HepG2 (cell line): ENCODE results near the gene ANKRD13D. TPM values are rescaled to one million over a fixed set of nuclear protein-coding genes. Genes with fewer than 3 reads are reported as not detected.
A peak's percentile ranks its signal among the peaks of the same experiment; 100 is the strongest.

Experiments used
- CHD4 ChIP-seq: fragments of 200-600 bp; sonication (generic); IDR thresholded peaks from 2 replicates; pipeline ENCODE4 v1.7.0; 2017; ENCODE audit warnings: mild to moderate bottlenecking, low read length, borderline replicate concordance
- JDP2 ChIP-seq: sonication (generic); formaldehyde crosslinking; IDR thresholded peaks from 2 replicates; pipeline ENCODE4 v1.8.1; 2022; ENCODE audit warnings: missing genetic modification reagents, borderline replicate concordance
- KAT2B ChIP-seq: fragments of 150-350 bp; IDR thresholded peaks from 2 replicates; pipeline ENCODE4 v1.6.1; 2014; ENCODE audit warnings: low read depth, low read length, borderline replicate concordance
- RARA ChIP-seq: IDR thresholded peaks from 2 replicates; pipeline ENCODE4 v1.6.1; 2016; ENCODE audit warnings: missing genetic modification reagents, missing compliant biosample characterization
- RBFOX2 ChIP-seq: fragments of 200-400 bp; formaldehyde crosslinking; IDR thresholded peaks from 2 replicates; pipeline ENCODE4 v1.6.1; 2017; ENCODE audit warnings: low read depth, mild to moderate bottlenecking, low read length
- SMAD3 ChIP-seq: sonication (generic); formaldehyde crosslinking; IDR thresholded peaks from 2 replicates; pipeline ENCODE4 v1.4.0; 2020; ENCODE audit warnings: missing genetic modification reagents
- SNAPC5 ChIP-seq: sonication (generic); formaldehyde crosslinking; IDR thresholded peaks from 2 replicates; pipeline ENCODE4 v1.8.1; 2023; ENCODE audit warnings: mild to moderate bottlenecking, missing genetic modification reagents, borderline replicate concordance
- ZMYM3 ChIP-seq: sonication (generic); formaldehyde crosslinking; IDR thresholded peaks from 2 replicates; pipeline ENCODE4 v1.5.1; 2020; ENCODE audit warnings: mild to moderate bottlenecking, missing genetic modification reagents
- ZNF430 ChIP-seq: sonication (generic); formaldehyde crosslinking; IDR thresholded peaks from 2 replicates; pipeline ENCODE4 v1.9.0; 2021; ENCODE audit warnings: mild to moderate bottlenecking, missing genetic modification reagents
- ZNF546 ChIP-seq: sonication (generic); formaldehyde crosslinking; conservative IDR thresholded peaks from 2 replicates; pipeline ENCODE4 v1.8.1; 2023; ENCODE audit warnings: mild to moderate bottlenecking, missing genetic modification reagents
- polyA plus RNA-seq, 8 experiments: library from polyadenylated mRNA; depleted of rRNA in 3 of 8; stranded (reverse) in 7 of 8; unstranded in 1 of 8; fragments of >200 nt; fragmentation: Illumina TruSeq in 4 of 8; extraction: Trizol in 4 of 8; gene quantifications; 2 replicates each; pipeline versions ENCODE4 v1.2.1 to v1.2.3, GENCODE V29; 2011 to 2016; ENCODE audit warnings: low read depth in 4 of 8, missing spikeins in 1 of 8, mixed read lengths in 1 of 8; ENCODE audit not compliant: insufficient read depth in 1 of 8
- total RNA-seq, 5 experiments: library from RNA; depleted of rRNA; stranded (reverse); fragments of >200 nt; fragmentation: Illumina TruSeq; extraction: Trizol; gene quantifications; 2 replicates each; pipeline ENCODE4 v1.2.3, GENCODE V29; 2016; ENCODE audit warnings: low read depth in 1 of 5
- TF ChIP-seq, protein P1 (sequence below): sonication (generic); formaldehyde crosslinking; IDR thresholded peaks from 2 replicates; pipeline ENCODE4 v1.4.0; 2020; ENCODE audit warnings: missing genetic modification reagents
- TF ChIP-seq, protein P2 (sequence below): sonication (generic); formaldehyde crosslinking; IDR thresholded peaks from 2 replicates; pipeline ENCODE4 v1.5.1; 2020; ENCODE audit warnings: missing genetic modification reagents, mild to moderate bottlenecking, borderline replicate concordance
- TF ChIP-seq, protein P3 (sequence below): sonication (generic); formaldehyde crosslinking; IDR thresholded peaks from 2 replicates; pipeline ENCODE4 v1.4.0; 2020; ENCODE audit warnings: missing genetic modification reagents, mild to moderate bottlenecking, borderline replicate concordance
- TF ChIP-seq, protein P4 (sequence below): sonication (generic); formaldehyde crosslinking; IDR thresholded peaks from 2 replicates; pipeline ENCODE4 v1.5.1; 2020; ENCODE audit warnings: mild to moderate bottlenecking, missing genetic modification reagents

Gene ANKRD13D
- total and polyA plus RNA-seq, 2 of the 13 experiments (the other 11 are each of a cell fraction or from before 2014, with no cell fraction given) = 18.6 to 27.3 TPM

DNA sequence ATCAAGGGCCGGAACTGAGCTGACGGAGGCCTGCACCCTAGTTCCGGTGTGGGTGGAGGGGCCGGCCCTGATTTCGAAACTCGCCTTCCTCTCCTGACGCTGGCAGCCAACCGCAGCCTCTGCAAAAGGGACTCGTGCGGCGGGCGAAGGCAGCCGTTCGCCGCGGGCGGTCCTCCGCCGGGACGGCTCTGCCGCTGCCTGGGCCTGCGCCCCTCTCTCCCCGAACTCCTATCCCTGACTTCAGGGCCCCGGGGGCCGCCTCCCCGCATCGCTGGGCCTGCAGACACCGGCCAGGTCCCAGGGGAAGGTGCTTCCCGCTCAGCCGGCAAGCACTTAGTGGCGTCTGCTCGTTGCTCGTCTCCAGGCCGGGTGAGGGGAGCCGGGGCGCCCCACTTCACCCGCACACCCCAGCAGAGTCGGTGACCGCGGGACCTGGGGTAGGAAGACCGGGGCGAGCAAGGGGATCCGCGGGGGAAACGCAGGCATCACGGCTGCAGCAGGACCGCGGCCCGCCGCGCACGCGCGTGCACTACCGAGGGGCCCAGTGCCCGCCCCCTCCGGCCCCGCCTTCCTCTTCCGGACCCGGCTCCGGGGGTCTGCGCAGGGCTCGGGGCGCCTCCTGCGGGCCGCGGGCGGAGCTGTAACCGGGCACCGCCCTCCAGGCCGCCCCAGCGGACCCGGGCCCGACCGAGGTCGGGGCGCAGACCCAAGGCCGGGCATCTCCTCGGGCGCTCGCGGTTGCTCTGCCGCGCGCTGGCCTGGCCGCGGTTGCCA, 464 bp upstream of the ANKRD13D start (continued):
- TF ChIP-seq, protein P1, sequence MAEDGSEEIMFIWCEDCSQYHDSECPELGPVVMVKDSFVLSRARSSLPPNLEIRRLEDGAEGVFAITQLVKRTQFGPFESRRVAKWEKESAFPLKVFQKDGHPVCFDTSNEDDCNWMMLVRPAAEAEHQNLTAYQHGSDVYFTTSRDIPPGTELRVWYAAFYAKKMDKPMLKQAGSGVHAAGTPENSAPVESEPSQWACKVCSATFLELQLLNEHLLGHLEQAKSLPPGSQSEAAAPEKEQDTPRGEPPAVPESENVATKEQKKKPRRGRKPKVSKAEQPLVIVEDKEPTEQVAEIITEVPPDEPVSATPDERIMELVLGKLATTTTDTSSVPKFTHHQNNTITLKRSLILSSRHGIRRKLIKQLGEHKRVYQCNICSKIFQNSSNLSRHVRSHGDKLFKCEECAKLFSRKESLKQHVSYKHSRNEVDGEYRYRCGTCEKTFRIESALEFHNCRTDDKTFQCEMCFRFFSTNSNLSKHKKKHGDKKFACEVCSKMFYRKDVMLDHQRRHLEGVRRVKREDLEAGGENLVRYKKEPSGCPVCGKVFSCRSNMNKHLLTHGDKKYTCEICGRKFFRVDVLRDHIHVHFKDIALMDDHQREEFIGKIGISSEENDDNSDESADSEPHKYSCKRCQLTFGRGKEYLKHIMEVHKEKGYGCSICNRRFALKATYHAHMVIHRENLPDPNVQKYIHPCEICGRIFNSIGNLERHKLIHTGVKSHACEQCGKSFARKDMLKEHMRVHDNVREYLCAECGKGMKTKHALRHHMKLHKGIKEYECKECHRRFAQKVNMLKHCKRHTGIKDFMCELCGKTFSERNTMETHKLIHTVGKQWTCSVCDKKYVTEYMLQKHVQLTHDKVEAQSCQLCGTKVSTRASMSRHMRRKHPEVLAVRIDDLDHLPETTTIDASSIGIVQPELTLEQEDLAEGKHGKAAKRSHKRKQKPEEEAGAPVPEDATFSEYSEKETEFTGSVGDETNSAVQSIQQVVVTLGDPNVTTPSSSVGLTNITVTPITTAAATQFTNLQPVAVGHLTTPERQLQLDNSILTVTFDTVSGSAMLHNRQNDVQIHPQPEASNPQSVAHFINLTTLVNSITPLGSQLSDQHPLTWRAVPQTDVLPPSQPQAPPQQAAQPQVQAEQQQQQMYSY = 0 out of 2 replicates have a peak, but pooled peaks have one; percentile 52
- TF ChIP-seq, protein P2, sequence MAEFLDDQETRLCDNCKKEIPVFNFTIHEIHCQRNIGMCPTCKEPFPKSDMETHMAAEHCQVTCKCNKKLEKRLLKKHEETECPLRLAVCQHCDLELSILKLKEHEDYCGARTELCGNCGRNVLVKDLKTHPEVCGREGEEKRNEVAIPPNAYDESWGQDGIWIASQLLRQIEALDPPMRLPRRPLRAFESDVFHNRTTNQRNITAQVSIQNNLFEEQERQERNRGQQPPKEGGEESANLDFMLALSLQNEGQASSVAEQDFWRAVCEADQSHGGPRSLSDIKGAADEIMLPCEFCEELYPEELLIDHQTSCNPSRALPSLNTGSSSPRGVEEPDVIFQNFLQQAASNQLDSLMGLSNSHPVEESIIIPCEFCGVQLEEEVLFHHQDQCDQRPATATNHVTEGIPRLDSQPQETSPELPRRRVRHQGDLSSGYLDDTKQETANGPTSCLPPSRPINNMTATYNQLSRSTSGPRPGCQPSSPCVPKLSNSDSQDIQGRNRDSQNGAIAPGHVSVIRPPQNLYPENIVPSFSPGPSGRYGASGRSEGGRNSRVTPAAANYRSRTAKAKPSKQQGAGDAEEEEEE (CRISPR knock-in tag) = no peak
- TF ChIP-seq KAT2B = no peak
- TF ChIP-seq SNAPC5 (CRISPR knock-in tag) = no peak
- 0 out of 2 replicates have a peak, but pooled peaks have one; percentile 9 for TF ChIP-seq ZMYM3
- peak; percentile 42; the same call in 1 of the 2 replicates for TF ChIP-seq RARA
- TF ChIP-seq RBFOX2 = peak; percentile 98
- peak; percentile 52; the same call in 1 of the 2 replicates for TF ChIP-seq ZNF546 (CRISPR knock-in tag)
- TF ChIP-seq JDP2 (CRISPR knock-in tag) = no peak; the same call in 1 of the 2 replicates
- TF ChIP-seq, protein P3, sequence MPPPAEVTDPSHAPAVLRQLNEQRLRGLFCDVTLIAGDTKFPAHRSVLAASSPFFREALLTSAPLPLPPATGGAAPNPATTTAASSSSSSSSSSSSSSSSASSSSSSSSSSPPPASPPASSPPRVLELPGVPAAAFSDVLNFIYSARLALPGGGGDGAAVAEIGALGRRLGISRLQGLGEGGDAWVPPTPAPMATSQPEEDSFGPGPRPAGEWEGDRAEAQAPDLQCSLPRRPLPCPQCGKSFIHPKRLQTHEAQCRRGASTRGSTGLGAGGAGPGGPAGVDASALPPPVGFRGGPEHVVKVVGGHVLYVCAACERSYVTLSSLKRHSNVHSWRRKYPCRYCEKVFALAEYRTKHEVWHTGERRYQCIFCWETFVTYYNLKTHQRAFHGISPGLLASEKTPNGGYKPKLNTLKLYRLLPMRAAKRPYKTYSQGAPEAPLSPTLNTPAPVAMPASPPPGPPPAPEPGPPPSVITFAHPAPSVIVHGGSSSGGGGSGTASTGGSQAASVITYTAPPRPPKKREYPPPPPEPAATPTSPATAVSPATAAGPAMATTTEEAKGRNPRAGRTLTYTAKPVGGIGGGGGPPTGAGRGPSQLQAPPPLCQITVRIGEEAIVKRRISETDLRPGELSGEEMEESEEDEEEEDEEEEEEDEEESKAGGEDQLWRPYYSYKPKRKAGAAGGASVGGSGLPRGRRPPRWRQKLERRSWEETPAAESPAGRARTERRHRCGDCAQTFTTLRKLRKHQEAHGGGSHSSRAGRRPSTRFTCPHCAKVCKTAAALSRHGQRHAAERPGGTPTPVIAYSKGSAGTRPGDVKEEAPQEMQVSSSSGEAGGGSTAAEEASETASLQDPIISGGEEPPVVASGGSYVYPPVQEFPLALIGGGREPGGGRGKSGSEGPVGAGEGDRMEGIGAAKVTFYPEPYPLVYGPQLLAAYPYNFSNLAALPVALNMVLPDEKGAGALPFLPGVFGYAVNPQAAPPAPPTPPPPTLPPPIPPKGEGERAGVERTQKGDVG (CRISPR knock-in tag) = peak; percentile 88; the same call in 1 of the 2 replicates
- TF ChIP-seq, protein P4, sequence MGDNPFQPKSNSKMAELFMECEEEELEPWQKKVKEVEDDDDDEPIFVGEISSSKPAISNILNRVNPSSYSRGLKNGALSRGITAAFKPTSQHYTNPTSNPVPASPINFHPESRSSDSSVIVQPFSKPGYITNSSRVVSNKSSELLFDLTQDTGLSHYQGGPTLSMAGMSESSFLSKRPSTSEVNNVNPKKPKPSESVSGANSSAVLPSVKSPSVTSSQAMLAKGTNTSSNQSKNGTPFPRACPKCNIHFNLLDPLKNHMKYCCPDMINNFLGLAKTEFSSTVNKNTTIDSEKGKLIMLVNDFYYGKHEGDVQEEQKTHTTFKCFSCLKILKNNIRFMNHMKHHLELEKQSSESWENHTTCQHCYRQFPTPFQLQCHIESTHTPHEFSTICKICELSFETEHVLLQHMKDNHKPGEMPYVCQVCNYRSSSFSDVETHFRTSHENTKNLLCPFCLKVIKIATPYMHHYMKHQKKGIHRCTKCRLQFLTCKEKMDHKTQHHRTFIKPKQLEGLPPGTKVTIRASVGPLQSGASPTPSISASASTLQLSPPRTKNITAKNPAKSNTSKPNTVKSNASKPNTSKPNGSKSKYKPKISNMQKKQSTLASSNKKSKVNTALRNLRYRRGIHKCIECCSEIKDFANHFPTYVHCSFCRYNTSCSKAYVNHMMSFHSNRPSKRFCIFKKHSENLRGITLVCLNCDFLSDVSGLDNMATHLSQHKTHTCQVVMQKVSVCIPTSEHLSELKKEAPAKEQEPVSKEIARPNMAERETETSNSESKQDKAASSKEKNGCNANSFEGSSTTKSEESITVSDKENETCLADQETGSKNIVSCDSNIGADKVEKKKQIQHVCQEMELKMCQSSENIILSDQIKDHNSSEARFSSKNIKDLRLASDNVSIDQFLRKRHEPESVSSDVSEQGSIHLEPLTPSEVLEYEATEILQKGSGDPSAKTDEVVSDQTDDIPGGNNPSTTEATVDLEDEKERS (CRISPR knock-in tag) = no peak; the same call in 1 of the 2 replicates
- peak; percentile 73; the same call in 1 of the 2 replicates for TF ChIP-seq SMAD3 (CRISPR knock-in tag)
- TF ChIP-seq CHD4 = no peak
- no peak; the same call in 1 of the 2 replicates for TF ChIP-seq ZNF430 (CRISPR knock-in tag)
